Liver (tissue), 3 donors: ENCODE results near the gene HEPACAM2.

Experiments used
- ATF3 ChIP-seq: IDR thresholded peaks from 2 replicates; pipeline ENCODE4 v1.6.1; 2016; ENCODE audit warnings: antibody characterized with exemption
- CTCF ChIP-seq: fragments of 150-350 bp; IDR thresholded peaks from 2 replicates; pipeline ENCODE4 v1.5.1; 2017; ENCODE audit warnings: improper control_type of control experiment, low read depth, low read length; ENCODE audit not compliant: missing input control
- EGR1 ChIP-seq, 2 donors: IDR thresholded peaks; 2 replicates each; pipeline ENCODE4 v1.6.1; 2016 to 2018; ENCODE audit warnings: antibody characterized with exemption in 2 of 2, low read depth in 2 of 2
- FOXA1 ChIP-seq: IDR thresholded peaks from 2 replicates; pipeline ENCODE4 v1.6.1; 2016; ENCODE audit warnings: antibody characterized with exemption
- GABPA ChIP-seq, 2 donors: IDR thresholded peaks in 1 of 2; conservative IDR thresholded peaks in 1 of 2; 2 replicates each; pipeline ENCODE4 v1.6.1; 2016; ENCODE audit warnings: antibody characterized with exemption in 2 of 2, mild to moderate bottlenecking in 1 of 2, moderate library complexity in 1 of 2
- HNF4A ChIP-seq, 2 donors: conservative IDR thresholded peaks; 2 replicates each; pipeline ENCODE4 v1.6.1; 2016; ENCODE audit warnings: antibody characterized with exemption in 2 of 2, mild to moderate bottlenecking in 2 of 2
- JUND ChIP-seq, 2 donors: IDR thresholded peaks; 2 replicates each; pipeline ENCODE4 v1.6.1; 2016; ENCODE audit warnings: antibody characterized with exemption in 2 of 2
- NR2F2 ChIP-seq: IDR thresholded peaks from 2 replicates; pipeline ENCODE4 v1.6.1; 2016; ENCODE audit warnings: antibody characterized with exemption
- REST ChIP-seq: IDR thresholded peaks from 2 replicates; pipeline ENCODE4 v1.6.1; 2016; ENCODE audit warnings: antibody characterized with exemption, mild to moderate bottlenecking
- RXRA ChIP-seq, 2 donors: IDR thresholded peaks; 2 replicates each; pipeline ENCODE4 v1.6.1; 2017 to 2018; ENCODE audit warnings: antibody characterized with exemption in 2 of 2, mild to moderate bottlenecking in 1 of 2
- TAF1 ChIP-seq: conservative IDR thresholded peaks from 2 replicates; pipeline ENCODE4 v1.6.1; 2016; ENCODE audit warnings: antibody characterized with exemption, mild to moderate bottlenecking
- ZBTB33 ChIP-seq: IDR thresholded peaks from 2 replicates; pipeline ENCODE4 v1.6.1; 2016; ENCODE audit warnings: antibody characterized with exemption
- donor health status: healthy.
- donor health status: healthy.

- TF ChIP-seq CTCF: no peak
- no peak for TF ChIP-seq FOXA1
- TF ChIP-seq EGR1 (IDR thresholded peaks at IDR 0.05; ENCODE audit: low read depth in 2 of 2): no peak
- TF ChIP-seq TAF1: no peak
- no peak for TF ChIP-seq RXRA (IDR thresholded peaks at IDR 0.05)
- no peak for TF ChIP-seq HNF4A (conservative IDR thresholded peaks at IDR 0.05)
- TF ChIP-seq ZBTB33: no peak
- TF ChIP-seq ATF3: no peak
- TF ChIP-seq REST: no peak
- no peak for TF ChIP-seq NR2F2
- no peak for TF ChIP-seq GABPA (IDR thresholded peaks at IDR 0.05 in 1 of 2, conservative IDR thresholded peaks at IDR 0.05 in 1 of 2)
- no peak for TF ChIP-seq JUND (IDR thresholded peaks at IDR 0.05)
These were observed 77.5 kb downstream of the HEPACAM2 start for GRCh38 chr7:93148727-93149126.
